ENCODE measurements around the gene S100A12. TPM values are rescaled to one million over a fixed set of nuclear protein-coding genes. Genes with fewer than 3 reads are reported as not detected.

S100A12 gene
- total RNA-seq, 1 experiment from 2014 or later: not detected

- Mint-ChIP-seq H3K27ac (ENCODE audit: unreplicated experiment) (no peak overlapping the region), H3K36me3 (ENCODE audit: insufficient read depth, unreplicated experiment) (no peaks in the 10 kb centered on the region), H3K9me3 (ENCODE audit: unreplicated experiment) (no peaks in the 10 kb centered on the region), H3K4me1 (ENCODE audit: low read depth, unreplicated experiment) (no peaks in the 10 kb centered on the region), H3K27me3 (ENCODE audit: insufficient read depth, unreplicated experiment) (no peaks in the 10 kb centered on the region), H3K4me3 (ENCODE audit: unreplicated experiment) (no peak overlapping the region)
- Histone ChIP-seq H3K27me3 (replicated peaks; ENCODE audit: control insufficient read depth, insufficient read depth, low read length) (no peaks in the 10 kb centered on the region), H3K4me3 (ENCODE audit: low read depth, low read length) (no peak overlapping the region), H3K36me3 (ENCODE audit: control insufficient read depth, insufficient read depth, low read length) (no peaks in the 10 kb centered on the region), H3K9me3 (no peaks in the 10 kb centered on the region), H3K4me1 (no peaks in the 10 kb centered on the region)
- CTCF ChIA-PET: no interaction called here
- BruUV-seq (replicated peaks): no TSS peak
- intact Hi-C loops (cut with micrococcal nuclease; ENCODE audit: unreplicated experiment): no loop called here
- TF ChIP-seq, protein P1, sequence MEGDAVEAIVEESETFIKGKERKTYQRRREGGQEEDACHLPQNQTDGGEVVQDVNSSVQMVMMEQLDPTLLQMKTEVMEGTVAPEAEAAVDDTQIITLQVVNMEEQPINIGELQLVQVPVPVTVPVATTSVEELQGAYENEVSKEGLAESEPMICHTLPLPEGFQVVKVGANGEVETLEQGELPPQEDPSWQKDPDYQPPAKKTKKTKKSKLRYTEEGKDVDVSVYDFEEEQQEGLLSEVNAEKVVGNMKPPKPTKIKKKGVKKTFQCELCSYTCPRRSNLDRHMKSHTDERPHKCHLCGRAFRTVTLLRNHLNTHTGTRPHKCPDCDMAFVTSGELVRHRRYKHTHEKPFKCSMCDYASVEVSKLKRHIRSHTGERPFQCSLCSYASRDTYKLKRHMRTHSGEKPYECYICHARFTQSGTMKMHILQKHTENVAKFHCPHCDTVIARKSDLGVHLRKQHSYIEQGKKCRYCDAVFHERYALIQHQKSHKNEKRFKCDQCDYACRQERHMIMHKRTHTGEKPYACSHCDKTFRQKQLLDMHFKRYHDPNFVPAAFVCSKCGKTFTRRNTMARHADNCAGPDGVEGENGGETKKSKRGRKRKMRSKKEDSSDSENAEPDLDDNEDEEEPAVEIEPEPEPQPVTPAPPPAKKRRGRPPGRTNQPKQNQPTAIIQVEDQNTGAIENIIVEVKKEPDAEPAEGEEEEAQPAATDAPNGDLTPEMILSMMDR (IDR thresholded peaks at IDR 0.05; ENCODE audit: insufficient read depth in 1 of 2, low read depth in 1 of 2, low read length in 1 of 2, severe bottlenecking in 1 of 2, unreplicated experiment in 1 of 2): no peak
- POLR2A ChIA-PET: no interaction called here
- no peak for DNase-seq
These were observed 4.2 kb downstream of the S100A12 start for GRCh38 chr1:153371231-153371630.

- DNase-seq: no peak
These were observed 5.3 kb downstream of the S100A12 start for GRCh38 chr1:153370146-153370545.

DNA sequence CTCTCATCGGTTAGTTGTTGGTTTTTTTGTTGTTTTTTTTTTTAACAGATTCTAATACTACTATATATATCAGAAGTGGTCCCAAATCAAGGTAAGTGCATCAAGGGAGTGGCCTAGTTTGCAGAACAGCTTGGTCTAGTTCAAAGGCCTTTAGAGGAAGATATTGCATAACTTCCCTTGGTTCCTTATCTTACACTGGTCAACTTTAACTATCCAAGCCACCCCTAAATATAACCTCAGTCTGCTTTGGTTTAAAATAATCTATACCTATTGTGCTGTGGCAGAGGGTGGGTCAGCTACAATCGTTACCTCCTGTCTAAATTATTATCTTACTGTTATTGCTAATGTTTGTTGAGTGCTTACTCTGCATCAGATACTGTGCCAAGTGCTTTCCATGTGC is 6.9 kb downstream of the S100A12 start:
- H3K27me3 ChIP-seq (replicated peaks; ENCODE audit: control insufficient read depth, insufficient read depth, low read length): no peaks in the 10 kb centered on the region
- H3K4me1 Mint-ChIP-seq (ENCODE audit: low read depth, unreplicated experiment): peaks cover 6% of the 10 kb centered on the region
- H3K4me3 ChIP-seq (ENCODE audit: low read depth, low read length): no peak overlapping the region
- no peaks in the 10 kb centered on the region for H3K27me3 Mint-ChIP-seq (ENCODE audit: insufficient read depth, unreplicated experiment)
- ChIA-PET CTCF (no interaction called here), POLR2A (no interaction called here)
- peaks cover 15% of the 10 kb centered on the region for H3K4me1 ChIP-seq
- H3K9me3 Mint-ChIP-seq (ENCODE audit: unreplicated experiment): no peaks in the 10 kb centered on the region
- TF ChIP-seq, protein P1 (IDR thresholded peaks at IDR 0.05; ENCODE audit: insufficient read depth in 1 of 2, low read depth in 1 of 2, low read length in 1 of 2, severe bottlenecking in 1 of 2, unreplicated experiment in 1 of 2): no peak
- H3K36me3 ChIP-seq (ENCODE audit: control insufficient read depth, insufficient read depth, low read length): no peaks in the 10 kb centered on the region
- intact Hi-C loops (cut with micrococcal nuclease; ENCODE audit: unreplicated experiment): no loop called here
- no peak overlapping the region for H3K4me3 Mint-ChIP-seq (ENCODE audit: unreplicated experiment)
- no TSS peak for BruUV-seq (replicated peaks)
- DNase-seq: no peak
- no peak overlapping the region for H3K27ac Mint-ChIP-seq (ENCODE audit: unreplicated experiment)
- H3K36me3 Mint-ChIP-seq (ENCODE audit: insufficient read depth, unreplicated experiment): no peaks in the 10 kb centered on the region
- H3K9me3 ChIP-seq: no peaks in the 10 kb centered on the region

More at GRCh38 chr1:153370146-153370545, 5.3 kb downstream of the S100A12 start:
- intact Hi-C loops (cut with micrococcal nuclease; ENCODE audit: unreplicated experiment): loop anchor here (1.0 kb wide), 1 partner anchor 13 kb away; the partner anchor contains the start of gene S100A9
- Histone ChIP-seq H3K9me3 (no peaks in the 10 kb centered on the region), H3K4me1 (peaks cover 6% of the 10 kb centered on the region; the same call in 1 of the 2 replicates), H3K27me3 (replicated peaks; ENCODE audit: control insufficient read depth, insufficient read depth, low read length) (no peaks in the 10 kb centered on the region), H3K36me3 (ENCODE audit: control insufficient read depth, insufficient read depth, low read length) (no peaks in the 10 kb centered on the region), H3K4me3 (ENCODE audit: low read depth, low read length) (no peak overlapping the region)
- no peaks in the 10 kb centered on the region for H3K4me1 Mint-ChIP-seq (ENCODE audit: low read depth, unreplicated experiment)
- no TSS peak for BruUV-seq (replicated peaks)
- no peak overlapping the region for H3K4me3 Mint-ChIP-seq (ENCODE audit: unreplicated experiment)
- H3K36me3 Mint-ChIP-seq (ENCODE audit: insufficient read depth, unreplicated experiment): no peaks in the 10 kb centered on the region
- TF ChIP-seq, protein P1 (IDR thresholded peaks at IDR 0.05; ENCODE audit: insufficient read depth in 1 of 2, low read depth in 1 of 2, low read length in 1 of 2, severe bottlenecking in 1 of 2, unreplicated experiment in 1 of 2): no peak
- POLR2A ChIA-PET: no interaction called here
- no peaks in the 10 kb centered on the region for H3K27me3 Mint-ChIP-seq (ENCODE audit: insufficient read depth, unreplicated experiment)
- CTCF ChIA-PET: no interaction called here
- H3K27ac Mint-ChIP-seq (ENCODE audit: unreplicated experiment): no peak overlapping the region
- no peaks in the 10 kb centered on the region for H3K9me3 Mint-ChIP-seq (ENCODE audit: unreplicated experiment)

All from Caco-2 (cell line).